ENCODE data around the gene IRF6.

The IRF6 gene

GRCh38 chr1:209743145-209743482 lies 62.8 kb downstream of the IRF6 start:
- peak in 1 of 2 experiments; percentile 23 for DNase-seq (ENCODE audit: low read depth in 1 of 2, low spot score in 1 of 2)
- no peak for TF ChIP-seq JUND (IDR thresholded peaks at IDR 0.05; ENCODE audit: low read depth)
- in situ Hi-C loops (cut with HindIII; ENCODE audit: low pct_unique_long_range_greater_than_20kb, low sequenced_read_pairs) = no loop called here

DNA sequence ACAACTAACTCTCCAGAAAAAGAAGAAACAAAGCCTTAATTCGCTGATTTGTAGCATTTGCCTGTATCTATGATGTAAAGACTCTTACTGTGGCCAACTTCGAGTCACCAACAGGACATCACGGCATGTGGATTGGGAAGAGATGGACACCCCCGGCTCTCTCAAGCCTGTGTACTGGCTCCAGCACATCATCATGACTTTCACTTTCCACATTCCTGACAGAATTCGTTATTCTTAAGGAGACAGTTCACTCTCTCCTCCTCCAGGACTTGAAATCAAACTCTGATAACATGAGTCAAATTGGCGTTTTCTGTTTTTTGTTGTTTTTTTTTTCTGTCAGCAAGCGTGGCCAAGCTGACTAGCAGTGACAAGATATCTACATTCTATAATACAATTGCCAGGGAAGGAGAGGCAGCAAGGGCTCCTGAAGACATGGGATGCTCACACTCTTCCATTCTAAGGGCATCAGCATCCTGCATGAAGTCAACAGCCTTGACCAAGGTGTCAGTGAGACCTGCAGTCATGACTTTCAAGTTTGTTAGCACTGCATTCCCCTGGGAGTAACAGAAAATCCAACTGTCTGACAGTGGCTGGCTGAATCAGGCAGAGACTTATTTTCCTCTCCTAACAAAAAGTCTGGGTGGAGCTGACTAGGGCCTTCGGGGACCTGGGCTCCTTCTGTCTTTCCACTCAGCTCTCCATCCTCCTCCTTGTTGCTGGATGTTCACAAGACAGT lies 63.4 kb downstream of the IRF6 start:
- TF ChIP-seq JUND (IDR thresholded peaks at IDR 0.05; ENCODE audit: low read depth) = no peak
- in situ Hi-C loops (cut with HindIII; ENCODE audit: low pct_unique_long_range_greater_than_20kb, low sequenced_read_pairs) = no loop called here
- no peak for DNase-seq (ENCODE audit: low read depth in 1 of 2, low spot score in 1 of 2)

DNA sequence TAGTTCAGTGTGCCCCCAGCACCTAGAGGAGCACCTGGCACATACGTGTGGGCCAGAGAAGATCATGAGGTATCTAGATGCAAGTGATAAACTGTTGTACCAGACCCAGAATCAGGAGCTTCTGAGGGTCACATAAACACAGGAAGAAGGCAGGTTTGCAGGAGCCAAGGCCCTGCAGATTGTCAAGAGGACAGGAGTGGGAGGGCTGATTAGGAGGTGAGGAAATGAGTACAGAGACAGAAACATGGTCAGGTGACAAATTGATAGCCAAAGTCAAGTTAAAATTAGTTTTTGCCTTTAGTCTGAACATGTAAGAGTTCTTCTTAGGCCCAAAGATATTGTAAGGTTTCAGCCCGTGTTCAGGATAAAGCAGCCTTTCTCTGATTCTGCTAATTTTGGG lies 64.1 kb downstream of the IRF6 start:
- no peak for DNase-seq (ENCODE audit: low read depth in 1 of 2, low spot score in 1 of 2)
- in situ Hi-C loops (cut with HindIII; ENCODE audit: low pct_unique_long_range_greater_than_20kb, low sequenced_read_pairs) = no loop called here
- TF ChIP-seq JUND (IDR thresholded peaks at IDR 0.05; ENCODE audit: low read depth) = no peak

GRCh38 chr1:209741193-209741592 lies 64.7 kb downstream of the IRF6 start:
- in situ Hi-C loops (cut with HindIII; ENCODE audit: low pct_unique_long_range_greater_than_20kb, low sequenced_read_pairs) = no loop called here
- no peak for DNase-seq (ENCODE audit: low read depth in 1 of 2, low spot score in 1 of 2)
- no peak for TF ChIP-seq JUND (IDR thresholded peaks at IDR 0.05; ENCODE audit: low read depth)

- no peak for TF ChIP-seq JUND (IDR thresholded peaks at IDR 0.05; ENCODE audit: low read depth)
- peak in 1 of 2 experiments; percentile 33 for DNase-seq (ENCODE audit: low read depth in 1 of 2, low spot score in 1 of 2)
- in situ Hi-C loops (cut with HindIII; ENCODE audit: low pct_unique_long_range_greater_than_20kb, low sequenced_read_pairs) = no loop called here
These were observed 67.7 kb downstream of the IRF6 start for GRCh38 chr1:209738270-209738669.

DNA sequence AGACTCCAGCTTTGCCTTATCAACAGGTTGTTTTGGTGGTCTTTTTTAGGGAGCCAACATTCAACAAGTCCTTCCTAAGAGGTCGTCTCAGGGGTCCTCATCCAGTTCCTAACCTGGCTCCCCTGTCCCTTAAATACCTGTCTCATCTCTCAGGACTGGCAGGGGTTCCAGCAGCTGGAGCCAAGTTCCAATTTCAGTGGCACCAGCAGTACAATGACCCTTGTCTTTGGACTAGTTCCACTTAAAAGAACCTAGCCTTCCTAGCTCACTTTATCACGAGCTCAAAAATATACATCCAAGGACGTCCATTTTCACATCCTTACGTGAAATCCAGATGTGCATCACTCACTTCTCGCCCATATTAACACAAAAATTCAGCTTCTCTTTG lies 68.8 kb downstream of the IRF6 start:
- in situ Hi-C loops (cut with HindIII; ENCODE audit: low pct_unique_long_range_greater_than_20kb, low sequenced_read_pairs) = no loop called here
- TF ChIP-seq JUND (IDR thresholded peaks at IDR 0.05; ENCODE audit: low read depth) = no peak
- DNase-seq (ENCODE audit: low read depth in 1 of 2, low spot score in 1 of 2) = no peak

- no peak for DNase-seq (ENCODE audit: low read depth in 1 of 2, low spot score in 1 of 2)
- in situ Hi-C loops (cut with HindIII; ENCODE audit: low pct_unique_long_range_greater_than_20kb, low sequenced_read_pairs) = no loop called here
- TF ChIP-seq JUND (IDR thresholded peaks at IDR 0.05; ENCODE audit: low read depth) = no peak
These were observed 69.3 kb downstream of the IRF6 start for GRCh38 chr1:209736490-209737117.

All from T47D (cell line).